Stimulated activated CD4-positive, alpha-beta T cell treated with anti-CD3 and anti-CD28 coated beads, Interleukin-4, amount 100 ng/mL, for 1 hour (primary cell): ENCODE measurements around the gene OR13G1.
A peak's percentile ranks its signal among the peaks of the same experiment; 100 is the strongest.
"Not testable (repeated sequence)": the region's sequence is repeated elsewhere in the genome, so short reads cannot be mapped to it uniquely, and the experiment has no call there.

Experiments
- DNase-seq: peaks from one replicate; pipeline ENCODE4 v3.0.0-alpha.2; 2020

The OR13G1 gene, protein sequence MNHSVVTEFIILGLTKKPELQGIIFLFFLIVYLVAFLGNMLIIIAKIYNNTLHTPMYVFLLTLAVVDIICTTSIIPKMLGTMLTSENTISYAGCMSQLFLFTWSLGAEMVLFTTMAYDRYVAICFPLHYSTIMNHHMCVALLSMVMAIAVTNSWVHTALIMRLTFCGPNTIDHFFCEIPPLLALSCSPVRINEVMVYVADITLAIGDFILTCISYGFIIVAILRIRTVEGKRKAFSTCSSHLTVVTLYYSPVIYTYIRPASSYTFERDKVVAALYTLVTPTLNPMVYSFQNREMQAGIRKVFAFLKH

DNA sequence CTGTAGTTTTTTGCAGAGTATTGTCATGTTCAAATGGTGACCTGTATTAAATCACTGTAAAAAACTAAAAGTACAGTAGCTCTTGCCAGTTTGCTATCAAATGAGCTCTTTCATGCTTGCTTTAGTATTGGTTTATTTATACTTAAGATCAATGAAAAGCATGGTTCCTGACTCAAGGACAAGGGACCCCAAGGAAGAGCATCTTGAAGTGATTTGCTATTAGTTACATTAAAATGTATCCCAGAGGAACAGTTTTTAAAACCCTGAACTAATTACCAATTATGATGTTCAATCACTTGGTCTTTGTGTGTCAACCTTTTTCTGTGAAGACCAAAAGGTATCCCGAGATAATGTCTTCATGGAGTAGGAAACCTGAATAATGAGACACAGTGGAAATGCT is at the start of gene OR13G1:
Gene OR13G1, minus strand, starts transcription at position 101 of the 400 bp plus-strand sequence. CDS start 6,698 bp downstream, outside the sequence.
- no peak for DNase-seq

DNA sequence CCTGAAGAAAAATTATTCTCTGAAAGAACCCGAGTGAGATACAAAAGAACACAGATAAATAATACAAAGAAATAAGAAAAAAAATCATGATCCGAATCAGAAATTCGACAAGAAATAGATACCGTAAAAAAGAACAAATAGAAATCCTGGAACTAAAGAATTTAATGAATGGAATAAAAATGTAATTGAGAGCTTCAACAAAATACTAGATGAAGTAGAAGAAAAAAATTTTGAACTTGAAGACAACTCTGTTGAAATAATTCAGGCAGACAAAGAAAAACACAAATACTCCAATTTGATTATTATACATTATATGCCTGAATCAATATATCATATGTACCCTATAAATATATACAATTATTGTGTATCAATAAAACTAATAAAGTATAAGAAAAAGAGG is 41.7 kb upstream of the OR13G1 start:
- no peak for DNase-seq

DNA sequence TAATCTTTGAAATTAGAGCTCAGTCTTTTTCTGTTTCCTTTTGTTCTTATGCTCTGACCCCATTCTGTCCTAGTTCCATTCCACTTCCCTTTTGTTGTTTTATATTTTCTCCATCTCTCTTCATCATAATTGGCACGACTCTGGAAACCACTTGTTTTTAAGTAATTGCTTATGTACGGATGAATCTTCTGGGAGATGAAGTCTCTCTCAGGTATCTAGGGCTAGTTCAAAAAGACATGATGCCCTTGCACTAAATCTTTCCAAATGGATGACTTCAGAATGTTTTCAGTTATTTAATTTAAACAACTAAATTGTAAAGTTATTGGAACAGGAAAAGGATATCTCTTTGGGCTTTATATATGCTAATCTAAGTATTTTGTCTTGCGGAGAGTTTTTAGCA is 37.0 kb upstream of the OR13G1 start, which contains the start of gene OR6F1:
Gene OR6F1, minus strand, starts transcription at position 101 of the 400 bp plus-strand sequence. CDS start 3,891 bp downstream, outside the sequence.
- DNase-seq: no peak

DNA sequence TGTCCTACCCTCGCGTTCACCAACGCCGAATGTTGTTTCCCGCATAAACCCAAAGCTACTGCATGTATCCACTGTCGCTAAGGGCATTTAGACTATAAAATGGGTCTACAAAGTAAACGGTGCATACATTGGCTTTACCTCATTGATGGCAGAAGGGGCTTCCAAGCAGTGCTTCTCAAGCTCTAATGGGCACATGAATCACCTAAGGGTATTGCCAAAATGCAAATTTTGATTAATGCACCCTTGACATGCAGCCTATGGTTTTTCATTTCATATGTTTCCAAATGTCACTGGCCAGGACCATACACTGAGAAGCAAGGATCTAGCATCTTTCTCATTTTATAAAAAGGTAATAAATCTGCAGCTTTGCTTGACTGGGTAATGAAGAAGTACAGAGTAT is 34.2 kb upstream of the OR13G1 start:
- no peak for DNase-seq

DNA sequence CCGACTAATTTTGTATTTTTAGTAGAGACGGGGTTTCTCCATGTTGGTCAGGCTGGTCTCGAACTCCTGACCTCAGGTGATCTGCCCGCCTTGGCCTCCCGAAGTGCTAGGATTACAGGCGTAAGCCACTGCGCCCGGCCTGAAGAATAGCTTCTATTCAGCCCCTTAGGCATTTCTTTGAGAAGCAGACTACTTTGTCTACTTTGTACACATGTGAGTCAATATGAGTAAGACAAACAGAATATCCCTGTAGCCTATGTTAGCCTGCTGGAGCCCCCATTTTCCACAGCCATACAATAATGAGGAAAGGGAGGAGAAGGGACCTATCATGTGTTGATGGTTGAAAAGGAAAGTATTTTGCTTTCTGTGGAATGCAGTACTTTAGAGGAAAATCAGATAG is 31.1 kb upstream of the OR13G1 start:
- not testable (repeated sequence) for DNase-seq

DNA sequence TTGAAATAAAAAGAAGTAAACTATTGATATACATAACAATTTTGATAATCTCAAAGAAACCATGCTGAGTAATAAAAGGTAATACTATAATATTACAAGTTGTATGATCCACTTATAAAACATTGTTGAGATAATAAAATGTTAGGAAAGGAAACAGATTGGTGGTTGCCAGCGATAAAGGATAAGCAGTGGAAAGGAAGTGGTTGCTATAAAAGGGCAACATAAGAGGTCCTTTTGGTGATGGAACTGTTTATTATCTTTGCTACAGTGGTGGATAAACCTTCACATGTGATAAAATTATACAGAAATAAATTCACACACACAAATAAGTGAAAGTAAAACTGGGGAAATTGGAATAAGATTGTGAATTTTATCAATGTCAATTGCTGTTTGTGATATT is 21.8 kb upstream of the OR13G1 start:
- DNase-seq: no peak

DNA sequence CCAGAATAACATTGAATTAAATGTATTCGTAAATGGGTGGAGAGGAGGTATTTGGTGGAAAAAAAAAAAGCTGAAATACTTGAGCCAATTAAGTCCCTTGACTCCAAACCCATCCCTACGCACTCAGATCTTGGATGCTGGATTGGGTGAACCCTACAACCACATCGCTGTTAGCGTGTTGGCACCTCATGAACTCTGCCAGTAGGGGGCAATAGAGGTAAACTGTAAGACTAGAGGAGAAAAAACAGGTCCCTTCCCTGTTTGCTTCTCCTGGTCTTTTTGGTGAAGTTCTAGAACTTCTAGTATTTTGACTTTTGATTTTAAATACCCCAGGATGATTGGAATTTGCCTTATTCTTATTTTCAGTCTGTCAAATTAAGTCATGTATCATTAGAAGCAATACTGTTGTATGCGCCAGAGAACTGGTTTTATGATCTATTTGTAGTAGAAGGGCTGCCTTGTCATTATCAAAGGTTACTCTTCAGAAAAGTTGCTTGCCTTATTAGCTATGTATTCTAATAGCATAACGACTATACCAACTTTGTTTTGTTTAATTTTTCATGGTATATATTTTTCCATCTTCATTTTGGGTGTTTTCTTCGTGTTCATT is 1.9 kb upstream of the OR13G1 start:
- peak; percentile 13 for DNase-seq

DNA sequence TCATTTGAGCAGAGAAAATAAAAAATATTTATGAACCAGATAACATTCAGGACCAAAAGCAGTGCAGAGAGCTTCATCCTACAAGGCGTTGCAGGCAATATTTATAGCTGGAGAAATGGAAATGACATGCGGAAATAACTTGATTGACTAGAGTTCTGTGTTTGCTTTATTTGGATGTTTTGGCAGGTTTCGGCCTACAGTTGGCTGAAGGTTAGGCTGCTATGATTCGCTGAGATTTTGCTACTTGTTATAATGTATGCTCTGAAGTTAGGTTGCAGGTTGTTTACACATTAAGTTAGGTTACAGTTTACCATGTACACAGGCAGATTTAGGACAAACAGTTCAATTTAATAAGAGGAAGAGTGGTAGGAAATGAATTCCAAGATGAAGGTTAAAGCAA is 632 bp upstream of the OR13G1 start:
- no peak for DNase-seq

DNA sequence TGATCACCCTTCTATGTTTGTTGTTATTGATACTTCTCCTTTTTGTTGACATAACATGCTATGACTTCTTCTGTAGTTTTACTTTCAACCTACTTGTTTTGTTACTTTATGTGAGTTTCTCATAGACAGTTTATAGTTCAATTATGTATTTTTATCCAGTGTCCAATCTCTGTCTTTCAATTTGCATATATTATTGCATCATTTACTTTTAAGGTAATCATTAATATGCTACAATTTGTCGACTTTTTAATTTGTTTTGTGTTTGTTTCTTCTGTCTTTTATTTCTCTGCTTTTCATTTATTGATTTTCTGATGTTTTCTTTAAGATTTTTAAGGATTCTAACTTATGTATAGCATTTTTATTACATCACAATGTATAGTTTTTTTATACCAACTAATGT is 10.3 kb downstream of the OR13G1 start:
- DNase-seq: no peak

DNA sequence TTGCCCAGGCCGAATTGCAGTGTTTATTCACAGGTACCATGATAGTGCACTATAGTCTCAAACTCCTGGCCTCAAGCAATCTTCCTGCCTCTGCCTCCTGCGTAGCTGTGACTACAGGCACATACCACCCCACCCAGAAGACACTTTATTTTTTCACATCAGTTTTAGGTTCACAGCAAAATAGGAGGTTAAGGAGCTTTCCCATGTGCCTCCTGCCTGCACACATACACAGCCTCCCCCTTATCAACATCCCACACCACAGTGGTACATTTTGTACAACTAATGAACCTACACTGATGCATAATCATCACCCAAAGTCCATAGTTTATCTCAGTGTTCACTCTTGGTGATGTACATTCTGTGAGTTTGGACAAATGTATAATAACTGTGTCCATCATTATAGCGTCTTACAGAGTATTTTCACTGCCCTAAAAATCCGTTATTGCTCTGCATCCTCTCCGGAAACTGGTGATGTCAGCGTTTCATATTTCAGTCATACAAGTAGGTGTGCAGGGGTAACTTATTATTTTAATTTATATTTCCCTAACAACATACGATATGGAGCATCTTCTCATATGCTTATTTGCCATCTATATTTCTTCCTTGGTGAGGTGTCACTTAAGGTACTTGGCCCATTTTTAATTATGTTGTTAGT is 23.2 kb downstream of the OR13G1 start:
- DNase-seq: no peak

DNA sequence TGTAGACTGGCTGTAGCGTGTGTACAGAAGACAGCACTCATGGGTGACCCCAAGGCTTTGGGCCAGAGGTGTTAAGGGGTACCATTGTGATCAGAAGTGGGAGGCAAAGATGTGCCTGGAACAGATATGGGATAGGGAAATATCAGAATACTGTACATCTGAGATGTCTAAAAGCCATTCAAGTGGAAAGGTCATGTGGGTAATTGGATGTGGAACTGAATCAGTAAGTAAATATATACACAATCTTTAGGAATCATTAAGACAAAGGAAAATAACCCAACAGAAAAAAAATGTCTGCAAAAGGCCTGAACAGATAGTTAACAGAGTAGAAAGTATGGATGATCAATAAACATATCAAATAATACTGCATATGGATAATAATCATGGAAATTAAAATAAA is 26.5 kb downstream of the OR13G1 start:
- DNase-seq: no peak

DNA sequence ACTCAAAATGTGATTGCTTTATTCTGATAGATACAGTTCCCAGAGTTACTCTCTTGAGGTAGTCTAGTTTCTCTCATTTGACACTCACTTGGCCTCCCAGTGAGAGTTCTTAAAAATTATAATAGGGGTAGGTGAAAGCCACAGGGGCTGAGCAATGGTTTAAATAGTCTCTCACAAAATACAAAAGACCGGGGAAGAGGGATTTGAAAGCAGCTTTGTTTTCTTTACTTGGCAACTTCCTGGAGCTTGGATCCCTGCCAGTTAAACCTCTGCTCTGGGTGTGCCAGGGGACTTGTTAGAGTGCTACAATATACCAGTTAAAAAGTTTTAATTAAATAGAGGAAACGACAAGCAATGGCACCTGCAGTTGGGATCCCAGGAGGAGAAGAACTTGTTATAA is 31.7 kb downstream of the OR13G1 start:
- DNase-seq: no peak

DNA sequence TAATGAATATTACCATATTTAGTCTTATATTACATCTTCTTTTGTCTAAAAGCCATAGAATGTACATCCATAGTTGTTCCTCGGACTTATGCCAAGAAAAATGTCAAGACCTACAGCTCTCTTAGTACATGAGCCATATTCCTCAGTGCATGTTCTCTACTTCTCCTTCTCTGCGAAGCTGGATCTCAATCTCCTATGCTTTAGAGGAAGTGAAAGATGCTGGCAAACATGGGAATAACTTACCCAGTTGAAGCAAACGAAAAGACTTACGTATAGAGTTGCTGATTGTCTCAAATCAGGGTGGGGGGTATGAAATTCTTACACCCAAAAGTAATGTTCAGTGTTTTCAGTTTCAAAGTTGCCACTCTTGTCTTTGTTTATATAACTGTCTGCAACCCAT is 32.7 kb downstream of the OR13G1 start:
- DNase-seq: no peak

DNA sequence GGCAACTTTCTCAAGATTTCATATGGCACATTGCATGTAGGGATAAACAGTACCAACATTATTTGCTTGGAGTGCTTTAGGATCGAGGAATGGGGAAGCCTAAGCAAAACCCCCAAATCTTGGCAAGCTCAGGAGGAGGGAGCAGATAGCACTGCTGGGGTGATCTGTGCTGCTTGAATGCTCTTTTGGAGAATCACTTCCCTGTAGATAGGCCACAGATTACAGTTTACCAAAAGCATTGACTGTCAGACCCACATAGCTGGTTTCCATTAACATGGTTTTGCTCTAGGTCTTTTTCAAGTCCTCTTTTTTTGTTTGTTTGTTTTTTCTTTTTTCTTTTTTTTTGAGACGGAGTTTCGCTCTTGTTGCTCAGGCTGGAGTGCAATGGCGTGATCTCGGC is 36.8 kb downstream of the OR13G1 start:
- no peak for DNase-seq

DNA sequence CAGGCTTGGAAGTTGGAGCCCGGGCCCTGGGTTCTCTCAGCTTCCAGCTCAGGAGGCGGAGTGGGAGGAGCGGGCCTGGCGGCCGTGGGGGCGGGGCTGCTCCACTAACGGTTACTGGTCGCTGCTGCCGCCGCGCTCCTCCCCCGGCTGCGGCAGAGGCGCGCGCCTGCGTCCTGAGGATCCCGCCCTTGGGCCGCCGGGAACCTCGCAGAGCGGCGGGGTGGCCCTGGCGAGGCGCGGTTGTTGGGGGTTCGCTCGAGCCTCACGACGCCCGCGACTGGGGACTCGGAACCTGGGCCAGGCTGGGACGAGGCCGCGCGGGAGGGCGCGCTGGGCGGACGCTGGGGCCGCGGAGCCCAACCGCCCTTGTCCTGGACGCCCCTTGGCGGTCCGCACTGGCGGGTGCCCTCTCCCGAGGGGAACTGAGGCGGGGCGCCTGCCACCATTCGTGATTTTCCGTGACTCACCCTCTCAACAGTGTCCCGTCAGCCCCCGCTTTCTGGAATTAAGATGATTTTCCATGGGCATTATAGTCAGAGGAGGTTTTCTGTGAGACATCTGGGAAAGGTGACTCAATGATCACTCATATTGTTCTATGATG is 40.1 kb downstream of the OR13G1 start:
- DNase-seq: peak; percentile 46

DNA sequence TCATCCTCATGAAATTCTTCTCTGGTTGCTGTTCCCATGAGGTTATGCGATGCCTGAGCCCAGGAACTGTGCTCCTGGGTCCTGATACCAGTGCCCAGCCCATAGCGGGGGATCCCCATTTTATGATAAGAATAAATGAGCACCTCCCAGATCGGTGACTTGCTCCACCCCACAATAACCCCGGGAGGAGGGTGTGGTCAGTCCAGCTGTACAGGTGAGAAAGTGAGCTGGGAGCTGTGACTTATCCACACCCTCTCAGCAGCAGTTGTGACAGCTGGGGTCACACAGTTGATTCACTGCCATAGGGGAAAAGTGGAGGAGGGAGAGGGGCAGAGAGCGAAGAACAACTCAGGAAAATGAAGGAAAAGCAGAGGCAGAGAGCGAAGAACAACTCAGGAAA is 40.8 kb downstream of the OR13G1 start:
- no peak for DNase-seq

DNA sequence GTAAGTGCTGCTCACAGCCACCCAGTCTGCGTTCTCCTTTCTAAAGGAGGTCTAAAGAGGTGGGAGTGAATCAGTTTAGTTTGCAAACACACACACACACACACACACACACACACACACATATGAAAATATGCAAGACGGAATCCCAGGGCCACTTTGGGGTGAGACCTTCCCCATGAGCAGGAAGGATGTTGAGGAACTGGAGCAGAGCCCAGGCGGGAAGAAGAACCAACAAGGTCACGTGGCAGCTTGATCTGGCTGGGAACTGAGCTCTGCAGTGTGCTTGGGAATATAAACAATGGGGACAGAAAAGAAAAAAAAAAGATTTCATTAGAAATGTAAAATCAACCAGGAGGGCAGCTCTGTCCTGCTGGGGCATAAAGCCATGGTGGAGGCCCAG is 41.5 kb downstream of the OR13G1 start:
- no peak for DNase-seq

DNA sequence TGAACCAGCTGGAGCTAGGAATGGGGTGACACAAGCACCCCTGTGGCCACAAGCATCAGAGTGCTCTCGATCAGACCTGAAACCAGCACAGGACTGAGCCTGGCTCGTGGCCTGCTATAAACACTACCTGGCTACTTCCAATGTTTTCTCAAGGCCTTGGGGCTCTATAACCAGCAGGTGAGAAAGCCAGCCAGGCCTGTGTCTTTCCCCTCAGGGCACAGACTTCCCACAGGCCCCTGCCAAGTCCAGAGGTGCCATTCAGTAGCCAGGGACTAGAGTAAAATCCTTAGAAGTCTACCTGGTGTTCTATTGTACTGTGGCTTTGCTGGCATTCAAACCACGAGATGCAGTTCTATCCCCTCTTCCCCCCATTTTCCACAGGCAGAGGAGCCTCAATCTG is 51.6 kb downstream of the OR13G1 start:
- no peak for DNase-seq
